Right ventricle myocardium inferior (tissue), 1 donor: ENCODE results near the gene MEF2C. TPM values are rescaled to one million over a fixed set of nuclear protein-coding genes. Genes with fewer than 3 reads are reported as not detected.
A peak's percentile ranks its signal among the peaks of the same experiment; 100 is the strongest.
"Not testable (repeated sequence)": the region's sequence is repeated elsewhere in the genome, so short reads cannot be mapped to it uniquely, and the experiment has no call there.

Source experiments
- ATAC-seq: fragments of 200-7000 bp; cut with Tn5 transposase; one replicate; pipeline ENCODE4 v1.9.1; 2020; ENCODE audit warnings: mild to moderate bottlenecking, moderate library complexity
- DNase-seq: peaks from one replicate; pipeline ENCODE4 v3.0.0; 2021; ENCODE audit errors: missing footprints
- intact Hi-C: fragments of 100-400 bp; cut with DNase I; formaldehyde crosslinking; loops from one replicate; pipeline ENCODE4 v1.11.0; 2022
- total RNA-seq: library from RNA; stranded (reverse); fragmentation: NEBNext Ultra II Directional; extraction: Animal tissue kit (Norgen Biotek cat#: 25700); gene quantifications from one replicate; pipeline ENCODE4 v1.2.1, GENCODE V29; 2021
- donor health status: DM: no; HTN: yes; CAD: no; lungs with severe emphysema.

The MEF2C gene
- total RNA-seq, 1 donor from 2014 or later, result 46.7 TPM

DNA sequence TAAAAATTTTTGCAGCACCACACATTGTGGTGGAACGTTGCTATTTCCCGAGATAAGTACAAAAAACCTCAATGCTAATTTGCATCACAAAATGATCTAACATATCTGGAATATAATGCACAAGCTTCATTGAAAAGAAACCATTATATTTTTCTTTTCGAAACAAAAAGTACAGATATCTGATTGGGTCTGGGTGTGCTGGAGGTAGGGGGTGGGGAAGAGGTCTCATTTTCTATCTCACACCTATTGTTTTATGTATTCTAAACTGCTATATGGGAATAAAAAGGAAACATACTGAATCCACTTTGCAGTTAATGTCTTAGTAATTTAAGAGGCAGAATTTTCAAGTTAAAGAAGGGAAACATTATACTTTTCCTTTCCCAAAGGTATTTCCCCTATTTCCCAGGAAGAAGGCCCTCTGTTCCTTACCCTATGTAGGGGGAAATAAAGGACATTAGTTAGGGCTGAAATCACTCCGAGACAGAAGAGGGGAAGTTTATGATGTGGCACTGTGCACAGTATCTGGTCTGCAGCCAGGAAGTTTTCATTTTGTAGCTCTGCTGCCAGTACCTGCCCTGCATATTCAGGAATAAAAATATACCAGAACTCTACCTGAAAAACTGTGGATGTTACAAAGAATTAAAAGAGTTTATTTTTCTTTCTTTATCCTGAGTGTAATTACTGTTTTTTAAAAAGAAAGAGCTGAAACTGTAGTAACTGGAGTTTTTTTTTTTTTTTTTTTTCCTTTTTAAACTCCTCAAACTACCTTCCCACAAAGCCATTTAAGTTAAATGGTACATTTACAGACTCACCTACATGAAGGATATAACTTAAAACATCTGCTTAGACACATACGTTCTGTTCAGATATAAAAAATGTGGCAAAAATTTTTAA, 7.4 kb downstream of the MEF2C start:
- peak; percentile 54 for ATAC-seq
- intact Hi-C loops, result no loop called here
- no peak for DNase-seq

DNA sequence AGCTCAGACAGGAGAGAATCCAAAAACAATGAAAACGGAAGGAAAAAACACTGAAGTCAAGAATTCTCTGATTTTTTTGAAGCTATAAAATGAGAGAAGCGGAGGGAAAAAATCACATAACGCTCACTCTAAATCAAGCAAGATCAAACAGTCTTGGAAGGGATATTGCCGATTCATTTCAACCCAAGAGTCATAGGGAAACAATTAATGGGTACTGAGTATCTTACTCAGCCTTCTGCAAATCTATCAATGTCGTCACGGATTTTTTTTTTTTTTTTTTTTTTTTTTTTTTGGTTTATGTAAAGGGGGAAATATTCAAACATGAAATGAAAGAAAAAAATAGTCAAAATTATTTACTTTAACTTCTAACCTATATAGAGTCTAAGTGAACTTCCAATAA, 9.5 kb downstream of the MEF2C start:
- ATAC-seq (no peak), DNase-seq (no peak)
- intact Hi-C loops, result no loop called here

DNA sequence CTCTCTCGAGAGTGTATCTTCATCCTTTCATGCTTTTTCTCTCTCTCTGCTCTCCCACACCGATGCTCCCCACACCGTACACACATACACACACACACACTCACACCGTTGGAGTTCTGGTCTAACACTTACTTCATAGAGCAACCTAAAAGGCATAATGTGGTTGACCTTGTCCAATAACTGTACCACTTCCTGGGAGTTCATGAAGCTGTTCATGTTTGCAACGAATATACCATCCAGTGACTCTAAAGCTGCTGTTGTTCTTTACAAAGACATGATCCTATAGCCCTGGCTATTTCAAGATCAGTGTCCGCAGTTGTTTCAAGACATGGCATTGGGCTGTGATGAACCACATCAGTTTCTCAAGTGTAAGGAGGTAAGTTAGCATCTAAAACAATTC, 10.0 kb downstream of the MEF2C start:
- DNase-seq (no peak), ATAC-seq (no peak)
- intact Hi-C loops, result no loop called here

DNA sequence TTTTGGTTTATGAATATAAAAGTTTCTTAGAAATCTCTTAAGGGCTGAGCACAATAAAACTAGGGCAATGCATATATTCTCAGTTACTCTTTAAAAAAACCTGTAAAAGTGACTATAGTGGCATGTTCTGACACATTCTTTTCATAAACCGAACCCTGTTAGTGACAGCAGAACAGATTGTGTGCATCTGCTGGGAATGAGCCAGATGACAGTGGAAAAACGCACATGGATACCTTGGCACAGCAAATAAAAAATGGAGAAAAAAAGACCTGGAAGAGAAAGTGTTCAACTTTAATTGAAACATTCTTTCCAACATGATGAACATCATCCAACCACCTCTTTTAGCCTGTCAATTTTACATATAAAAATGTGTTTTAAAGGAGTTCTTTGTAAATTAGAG, 12.7 kb downstream of the MEF2C start:
- DNase-seq (no peak), ATAC-seq (no peak)
- intact Hi-C loops, result no loop called here

DNA sequence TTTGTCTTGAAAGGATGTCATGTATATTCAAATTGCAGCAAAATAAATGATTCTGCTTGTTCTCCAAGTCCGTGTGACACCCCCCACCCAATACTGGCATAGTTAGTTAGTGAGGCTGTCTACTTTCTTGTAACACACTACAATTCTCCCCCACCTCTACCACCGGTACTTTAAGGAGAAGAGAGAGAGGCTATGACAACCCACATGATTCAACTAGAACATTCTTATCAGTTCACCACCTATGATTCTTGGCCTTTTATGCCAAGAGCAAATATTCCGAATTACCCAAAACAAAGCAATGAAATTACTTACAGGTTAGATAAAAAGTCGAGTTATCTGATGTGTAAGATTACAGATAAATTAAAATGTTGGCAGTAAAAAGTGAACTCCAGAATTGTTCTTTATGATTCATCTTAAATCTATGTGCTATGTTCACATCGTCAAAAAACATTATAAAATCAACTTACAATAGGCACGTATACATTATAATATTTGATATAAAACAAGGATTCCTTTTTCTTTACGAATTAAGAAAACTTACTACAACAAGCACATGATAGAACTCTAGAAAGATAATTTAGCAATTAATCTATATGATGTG, 14.4 kb downstream of the MEF2C start:
- DNase-seq (no peak), ATAC-seq (no peak)
- intact Hi-C loops, result no loop called here

DNA sequence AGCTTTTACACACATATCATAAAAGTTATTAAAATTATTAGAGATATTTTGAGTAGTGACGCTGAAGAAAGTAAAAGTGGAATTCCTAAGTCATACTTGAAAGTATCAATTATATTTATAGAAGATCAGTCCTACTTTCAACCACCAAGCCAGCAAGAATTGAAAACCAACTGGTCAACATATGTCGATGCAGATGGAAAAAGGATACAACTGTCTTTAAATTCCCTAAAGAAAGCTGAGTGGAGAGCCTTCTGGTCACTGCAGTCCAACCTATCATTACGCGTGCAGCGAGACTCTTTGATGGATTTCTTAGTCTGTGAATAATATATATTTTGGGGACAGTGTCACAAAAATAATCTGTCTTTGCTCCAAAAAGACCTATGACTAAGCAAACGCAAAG, 15.3 kb downstream of the MEF2C start:
- intact Hi-C loops, result no loop called here
- no peak for DNase-seq
- ATAC-seq, result no peak

DNA sequence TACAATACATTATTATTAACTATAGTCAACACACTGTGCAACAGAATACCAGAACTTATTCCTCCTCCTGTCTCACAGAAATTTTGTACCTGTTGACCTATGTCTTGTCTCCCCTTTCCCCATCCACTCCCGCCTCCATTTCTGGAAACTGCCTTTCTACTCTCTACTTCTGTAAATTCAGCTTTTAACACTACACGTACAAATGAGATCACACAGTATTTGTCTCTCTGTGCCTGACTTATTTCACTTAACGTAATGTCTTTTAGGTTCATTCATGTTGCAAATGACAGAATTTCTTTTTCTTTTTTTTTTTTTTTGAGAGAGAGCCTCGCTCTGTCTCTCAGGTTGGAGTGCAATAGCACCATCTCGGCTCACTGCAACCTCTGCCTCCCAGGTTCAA, 19.5 kb downstream of the MEF2C start:
- ATAC-seq, result no peak
- intact Hi-C loops, result no loop called here

DNA sequence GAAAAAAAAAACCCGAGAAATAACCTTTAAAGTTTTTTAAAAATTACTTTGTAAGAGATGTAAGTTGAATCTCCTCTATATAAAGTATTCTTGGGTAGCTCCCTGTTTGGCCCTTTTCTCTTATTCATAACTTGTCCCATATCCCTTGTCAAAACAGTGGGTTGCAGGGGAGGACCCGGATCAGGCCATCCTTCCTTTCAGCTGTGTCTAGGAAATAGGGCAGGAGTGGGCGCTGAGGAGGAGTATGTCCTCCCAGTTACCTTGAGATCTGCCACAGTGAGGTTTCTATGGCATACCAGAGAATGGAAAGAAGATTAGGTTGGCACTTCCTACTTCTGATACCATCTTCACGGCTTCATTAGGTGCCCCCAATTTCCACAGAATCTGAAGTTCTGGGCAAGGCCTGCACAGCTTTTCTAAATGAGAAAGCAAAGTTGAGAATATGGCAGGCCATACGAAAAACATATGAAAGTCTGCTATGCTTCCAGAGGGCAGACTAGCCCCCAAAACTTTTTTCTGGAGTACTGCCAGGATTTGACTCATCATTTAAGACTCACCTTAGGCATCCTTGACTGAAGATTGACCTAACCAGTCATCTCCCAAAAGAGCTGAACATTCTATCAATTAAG, 20.3 kb downstream of the MEF2C start:
- no peak for ATAC-seq
- intact Hi-C loops, result no loop called here

More for the DNA sequence above, 19.5 kb downstream of the MEF2C start:
- no peak for DNase-seq

DNA sequence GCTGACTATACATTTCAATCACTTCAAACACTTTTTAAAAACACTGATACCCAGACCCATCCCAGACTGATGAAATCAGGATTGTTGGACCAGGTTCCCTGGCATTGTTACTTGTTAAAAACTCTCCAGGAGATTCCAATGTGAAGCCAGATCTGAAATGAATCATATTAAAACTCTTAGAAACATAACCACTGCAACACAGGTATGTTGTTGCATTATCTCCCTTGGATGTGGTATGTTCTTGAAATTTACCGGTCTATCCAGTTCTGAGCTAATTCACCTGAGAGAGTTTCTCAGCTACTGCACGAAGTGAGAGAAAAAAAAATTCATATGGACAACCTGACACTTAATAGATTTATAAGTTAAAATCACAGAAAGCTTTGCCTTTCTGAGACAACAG, 21.8 kb downstream of the MEF2C start:
- ATAC-seq (no peak), DNase-seq (no peak)
- intact Hi-C loops, result no loop called here

More for the DNA sequence above, 20.3 kb downstream of the MEF2C start:
- peak; percentile 63 for DNase-seq

DNA sequence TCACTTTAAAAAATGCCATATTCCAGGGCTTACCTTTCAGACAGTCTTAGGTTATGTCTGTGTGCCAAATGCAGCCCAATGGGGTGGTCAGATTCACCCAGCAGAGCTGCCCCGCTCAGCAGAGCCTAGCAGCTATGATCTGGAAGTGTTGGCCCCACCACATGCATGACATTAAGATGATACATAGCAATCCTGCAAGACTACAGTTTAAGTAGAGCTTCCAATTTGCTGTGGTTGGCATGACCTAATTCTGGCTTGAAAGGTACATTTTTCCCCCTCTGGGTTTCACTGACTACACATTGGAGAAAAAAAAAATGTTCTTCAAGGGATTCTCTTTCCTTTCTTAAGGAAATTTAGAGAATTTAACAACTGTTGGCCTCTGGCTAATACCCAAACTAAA, 22.5 kb downstream of the MEF2C start:
- intact Hi-C loops, result no loop called here
- no peak for DNase-seq
- ATAC-seq, result no peak

DNA sequence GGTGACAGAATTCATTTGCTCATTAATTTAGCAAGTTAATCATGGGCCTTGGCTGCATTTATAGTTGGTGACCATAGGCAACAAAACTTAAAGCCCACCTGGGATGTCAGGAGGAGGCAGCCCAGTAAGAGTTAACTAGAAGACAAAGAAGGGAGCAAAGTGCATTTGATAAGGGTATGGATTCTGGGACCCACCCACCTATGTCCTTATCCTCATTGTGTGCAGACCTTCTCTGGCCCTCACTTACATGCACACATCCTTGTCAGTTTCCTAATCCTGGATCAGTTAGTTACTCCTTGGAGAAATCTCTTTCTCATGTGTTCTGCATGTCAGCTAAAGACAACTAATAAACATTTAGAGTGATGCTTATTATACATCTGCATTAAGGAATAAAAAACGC, 24.6 kb downstream of the MEF2C start:
- no peak for ATAC-seq
- intact Hi-C loops, result no loop called here
- DNase-seq, result no peak

DNA sequence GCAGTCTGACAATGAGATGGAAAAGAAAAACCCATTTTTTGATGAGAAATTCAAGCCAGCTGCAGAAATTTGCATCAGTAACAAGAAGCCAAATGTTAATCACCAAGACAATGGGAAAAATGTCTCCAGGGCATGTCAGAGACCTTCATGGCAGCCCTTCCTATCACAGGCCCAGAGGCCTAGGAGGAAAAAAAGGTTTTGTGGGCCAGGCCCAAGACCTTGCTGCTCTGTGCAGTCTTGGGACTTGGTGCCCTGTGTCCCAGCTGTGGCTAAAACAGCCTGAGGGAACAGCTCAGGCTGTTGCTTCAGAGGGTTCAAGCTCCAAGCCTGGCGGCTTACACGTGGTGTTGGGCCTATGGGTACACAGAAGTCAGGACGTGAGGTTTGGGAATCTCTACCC, 26.6 kb downstream of the MEF2C start:
- DNase-seq, intact Hi-C loops, ATAC-seq: not testable (repeated sequence)

DNA sequence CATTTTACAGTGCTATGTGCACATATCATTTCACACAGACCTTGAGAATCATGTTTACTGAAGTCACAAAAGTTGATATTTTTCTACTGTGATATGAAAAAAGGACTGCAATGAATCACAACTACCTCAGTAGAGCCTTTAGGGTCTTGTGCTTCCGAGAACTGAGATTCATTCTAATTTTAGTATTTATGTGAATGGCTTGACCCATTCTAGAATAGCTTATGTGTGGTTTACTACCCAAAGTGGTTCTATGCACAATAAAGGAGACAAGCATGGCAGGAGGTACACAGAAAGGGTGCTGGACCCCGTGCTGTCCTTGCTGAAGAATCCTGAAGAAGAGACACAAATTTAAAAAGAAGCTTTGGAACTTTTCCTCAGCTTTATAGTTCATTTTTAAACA, 28.2 kb downstream of the MEF2C start:
- DNase-seq (no peak), ATAC-seq (no peak)
- intact Hi-C loops, result no loop called here

DNA sequence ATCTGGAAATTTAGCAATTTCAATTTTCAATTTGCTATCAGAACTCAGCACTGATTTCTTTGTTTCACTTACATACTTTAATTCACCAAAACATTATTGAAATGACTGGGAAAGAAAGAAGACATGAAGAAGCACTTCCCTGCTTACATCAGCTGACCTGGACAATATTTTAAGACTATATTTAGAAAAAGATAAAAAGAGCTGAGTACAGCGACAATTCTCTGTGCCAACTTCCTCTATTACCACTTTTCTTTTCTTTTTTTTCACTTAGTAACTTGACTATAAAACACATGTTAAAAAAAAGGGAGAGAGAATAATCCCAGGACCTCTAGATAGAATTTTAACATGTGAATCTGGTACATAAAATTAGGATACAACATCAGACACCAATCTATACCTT, 35.6 kb downstream of the MEF2C start:
- peak; percentile 44 for ATAC-seq
- no peak for DNase-seq
- intact Hi-C loops, result no loop called here

DNA sequence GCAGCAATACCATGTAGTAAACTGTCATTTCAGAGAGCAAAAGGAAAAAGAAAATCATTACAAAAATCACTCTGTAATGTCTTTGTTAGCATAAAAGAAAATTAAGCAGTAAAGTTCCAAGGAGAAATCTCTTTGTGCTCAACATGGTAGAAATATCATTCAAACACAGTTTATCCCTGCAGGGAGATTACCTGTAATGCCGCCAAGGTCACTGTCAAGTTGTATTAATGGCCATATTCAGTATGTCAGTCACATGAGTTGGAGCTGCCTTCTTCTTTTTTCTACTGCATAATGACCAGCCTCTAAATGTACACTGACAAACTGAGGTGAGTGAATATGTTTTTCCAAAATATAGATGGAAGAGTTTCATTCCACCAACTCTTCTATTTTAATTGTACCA, 36.5 kb downstream of the MEF2C start:
- intact Hi-C loops, result no loop called here
- ATAC-seq (no peak), DNase-seq (no peak)

DNA sequence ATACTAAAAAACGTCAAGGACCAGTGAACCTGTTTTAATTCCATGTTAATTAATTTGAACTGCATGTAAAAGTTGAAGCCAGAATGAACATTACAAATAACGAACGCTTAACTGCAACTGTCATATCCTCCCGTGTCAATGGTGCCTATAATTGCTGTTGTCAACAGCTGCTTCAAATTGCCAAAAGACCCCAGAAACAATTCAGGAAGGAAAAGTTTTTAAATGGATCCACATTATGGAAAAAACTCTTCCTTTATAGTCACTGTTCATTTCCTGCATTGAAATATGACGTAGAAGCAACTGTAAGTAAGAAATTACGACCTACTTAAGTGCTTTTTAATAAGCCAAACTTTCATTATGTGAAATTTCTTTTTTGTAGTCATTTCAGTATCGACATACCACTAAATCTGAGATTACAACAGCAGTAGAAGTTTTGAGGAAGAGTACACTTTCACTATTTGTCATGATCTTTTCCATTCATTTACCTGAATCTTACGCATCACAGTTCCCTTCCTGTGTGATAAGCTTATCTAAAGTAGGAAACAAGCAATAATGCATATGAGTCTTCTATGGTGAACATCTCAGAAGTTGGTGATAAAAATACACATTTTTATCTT, 37.8 kb downstream of the MEF2C start:
- DNase-seq (no peak), ATAC-seq (no peak)
- intact Hi-C loops, result no loop called here

DNA sequence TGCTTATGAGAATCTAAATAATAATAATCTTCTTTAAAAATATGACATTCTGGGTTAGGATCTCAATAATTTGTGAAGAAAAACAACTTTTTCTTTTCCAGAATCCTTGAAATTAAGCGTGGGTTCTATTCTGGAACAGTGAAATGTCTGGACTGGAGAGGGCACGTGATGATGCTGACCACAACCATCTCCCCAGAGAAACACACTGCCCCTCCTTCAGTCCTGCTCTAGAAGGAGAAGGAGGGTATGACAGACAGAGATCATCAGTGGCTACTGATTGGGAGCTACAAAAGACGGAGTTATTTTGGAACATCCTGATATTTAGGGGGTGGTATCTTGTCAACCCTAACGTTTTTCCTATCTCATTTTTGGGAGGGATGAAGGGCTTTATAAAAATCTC, 40.2 kb downstream of the MEF2C start:
- intact Hi-C loops, result no loop called here
- ATAC-seq, result no peak

DNA sequence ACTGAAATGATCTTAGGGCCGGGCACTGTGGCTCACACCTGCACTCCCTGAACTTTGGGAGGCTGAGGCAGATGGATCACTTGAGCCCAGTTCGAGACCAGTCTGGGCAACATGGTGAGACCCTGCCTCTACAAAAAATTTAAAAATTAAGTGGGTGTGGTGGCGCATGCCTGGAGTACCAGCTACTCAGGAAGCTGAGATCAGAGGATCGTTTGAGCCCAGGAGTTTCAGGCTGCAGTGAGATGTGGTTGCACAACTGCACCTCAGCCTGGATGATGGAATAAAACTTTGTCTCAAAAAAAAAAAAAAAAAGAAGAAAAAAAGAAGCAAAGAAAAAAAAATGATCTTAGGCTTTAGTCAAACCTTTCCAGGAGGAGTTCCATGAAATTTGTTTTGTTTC, 41.8 kb downstream of the MEF2C start:
- intact Hi-C loops, result no loop called here
- ATAC-seq (no peak), DNase-seq (no peak)

More for the DNA sequence above, 40.2 kb downstream of the MEF2C start:
- DNase-seq, result no peak

DNA sequence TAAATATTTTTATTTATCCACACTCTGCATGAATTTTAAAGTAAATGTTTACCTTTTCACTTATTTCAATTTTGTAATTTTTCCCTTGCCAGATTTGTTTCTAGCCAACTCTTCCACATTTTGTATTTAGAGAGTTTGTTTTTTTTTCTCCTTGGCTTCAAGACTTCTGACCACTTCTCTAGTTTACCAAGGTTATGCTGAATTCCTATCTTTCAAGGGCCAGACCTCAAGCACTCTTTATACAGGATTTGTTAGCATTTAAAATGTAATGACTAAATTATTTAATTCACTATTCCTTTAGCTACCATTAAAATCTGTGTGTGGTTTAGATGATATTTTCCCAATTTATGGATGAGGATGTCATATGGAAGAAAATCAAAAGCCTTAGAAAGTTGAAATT, 42.5 kb downstream of the MEF2C start:
- DNase-seq (no peak), ATAC-seq (no peak)
- intact Hi-C loops, result no loop called here

DNA sequence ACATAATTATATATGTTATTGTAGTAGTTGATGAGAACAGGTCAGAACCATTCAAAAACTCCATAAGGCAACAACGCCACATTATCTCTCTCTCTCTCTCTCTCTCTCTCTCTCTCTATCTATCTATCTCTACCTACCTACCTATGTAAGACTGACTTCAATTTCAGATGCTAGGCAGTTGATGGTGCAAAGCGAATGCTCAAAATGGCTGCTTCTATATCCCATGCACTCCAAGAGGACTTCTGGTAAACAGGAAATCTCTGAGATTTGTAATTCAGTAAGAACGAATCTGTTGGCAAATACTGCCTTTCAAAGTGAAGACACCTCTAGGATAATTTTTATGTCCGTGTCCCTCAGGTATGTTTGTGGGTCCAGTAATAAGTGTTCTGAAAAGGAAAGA, 43.7 kb downstream of the MEF2C start:
- intact Hi-C loops, result no loop called here
- ATAC-seq (no peak), DNase-seq (no peak)
